Measurements from ENCODE around the gene STX12.
"Not testable (repeated sequence)": the region's sequence is repeated elsewhere in the genome, so short reads cannot be mapped to it uniquely, and the experiment has no call there.

Gene STX12

DNA sequence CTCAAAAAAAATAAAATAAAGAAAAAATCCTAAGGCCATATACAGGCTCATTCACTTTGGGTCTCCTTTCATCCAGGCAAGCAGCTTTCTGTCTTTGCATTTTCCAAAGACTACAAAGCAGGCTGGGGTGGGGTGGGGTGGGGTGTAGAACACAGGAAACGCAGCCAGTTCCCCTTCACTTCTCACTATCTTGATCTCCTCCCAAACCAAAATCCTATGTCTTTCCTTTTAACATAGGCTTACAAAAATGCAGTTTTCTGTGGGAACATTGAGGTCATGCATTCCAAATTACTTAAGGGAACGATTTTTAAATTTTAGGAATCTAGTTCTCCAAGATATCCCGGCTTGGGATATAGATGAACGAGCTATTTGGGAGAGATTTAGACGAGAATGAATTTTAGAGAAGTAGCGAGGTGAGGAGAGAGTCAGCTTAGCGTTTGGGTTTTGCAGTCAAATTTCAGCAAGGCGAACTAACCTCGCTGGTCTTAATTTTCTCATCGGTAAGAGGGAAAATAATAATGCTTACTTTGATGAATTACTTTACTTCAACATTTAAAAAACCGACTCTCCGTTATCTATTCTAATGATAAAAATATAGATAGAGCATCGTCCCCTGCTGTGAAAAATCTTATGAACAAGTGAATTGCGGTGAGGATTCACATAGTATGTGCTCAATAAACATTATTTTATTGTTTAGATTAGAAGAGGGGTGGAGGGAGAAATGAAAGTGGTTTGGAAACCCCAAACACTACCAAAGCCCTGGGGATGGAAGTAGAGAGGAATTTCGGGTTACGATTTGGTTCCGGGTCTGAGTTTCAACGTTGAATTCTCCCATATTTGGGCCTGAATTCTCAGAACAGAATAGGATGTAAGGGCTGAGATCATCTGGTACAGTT lies 735 bp upstream of the STX12 start:
- TF ChIP-seq CTBP1 (IDR thresholded peaks at IDR 0.05; ENCODE audit: borderline replicate concordance) (no peak), ZNF384 (IDR thresholded peaks at IDR 0.05) (no peak), NFRKB (IDR thresholded peaks at IDR 0.05) (no peak)
- TF ChIP-seq, protein P1, sequence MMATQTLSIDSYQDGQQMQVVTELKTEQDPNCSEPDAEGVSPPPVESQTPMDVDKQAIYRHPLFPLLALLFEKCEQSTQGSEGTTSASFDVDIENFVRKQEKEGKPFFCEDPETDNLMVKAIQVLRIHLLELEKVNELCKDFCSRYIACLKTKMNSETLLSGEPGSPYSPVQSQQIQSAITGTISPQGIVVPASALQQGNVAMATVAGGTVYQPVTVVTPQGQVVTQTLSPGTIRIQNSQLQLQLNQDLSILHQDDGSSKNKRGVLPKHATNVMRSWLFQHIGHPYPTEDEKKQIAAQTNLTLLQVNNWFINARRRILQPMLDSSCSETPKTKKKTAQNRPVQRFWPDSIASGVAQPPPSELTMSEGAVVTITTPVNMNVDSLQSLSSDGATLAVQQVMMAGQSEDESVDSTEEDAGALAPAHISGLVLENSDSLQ (IDR thresholded peaks at IDR 0.05), result no peak
- no peak for DNase-seq (ENCODE audit: extremely low spot score)

DNA sequence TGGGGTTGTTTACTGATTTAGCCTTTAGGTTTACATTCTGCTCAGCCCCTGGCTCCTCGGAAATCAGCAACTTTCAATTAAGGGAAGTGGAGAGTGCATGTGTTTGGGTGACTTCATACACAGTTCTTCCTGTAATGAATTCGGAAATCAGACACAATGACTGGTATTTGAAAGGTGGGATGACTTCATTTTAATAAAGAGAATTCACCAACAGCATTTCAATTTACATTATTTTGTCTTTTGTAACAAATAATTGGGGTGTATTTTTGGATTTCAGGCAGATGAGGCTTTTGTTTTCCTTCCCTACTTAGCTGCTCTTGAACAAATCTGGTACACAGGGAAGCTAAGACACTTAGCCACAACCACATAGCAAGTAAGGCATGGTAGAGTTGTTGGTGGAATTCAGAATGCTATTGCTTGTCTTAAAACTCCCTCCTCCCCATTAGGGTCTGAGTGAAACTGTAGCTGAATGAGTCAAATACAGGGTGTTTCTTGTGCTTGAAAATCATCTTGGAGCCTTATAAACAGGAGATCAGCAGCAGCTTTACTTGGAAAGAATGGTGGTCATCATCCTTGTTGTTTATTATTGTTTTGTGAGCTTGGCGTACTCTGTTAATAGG lies 917 bp downstream of the STX12 start:
- ChIA-PET CTCF (interaction anchor here (2.1 kb wide), 1 partner anchor 104 kb away, joined by 11 read pairs; no protein-coding TSS in a partner anchor), POLR2A (interaction anchor here (1.1 to 2.1 kb wide), 6 partner anchors 9 to 65 kb away, joined by 6 to 36 read pairs (median 15); partner anchors contain the start of genes FAM76A and PPP1R8)
- DNase-seq (ENCODE audit: extremely low spot score), result no peak
- TF ChIP-seq ARNT (IDR thresholded peaks at IDR 0.05) (no peak), TARDBP (IDR thresholded peaks at IDR 0.05) (no peak)

More for the DNA sequence above, 735 bp upstream of the STX12 start:
- CTCF ChIA-PET, result interaction anchor here (0.7 to 2.1 kb wide), 4 partner anchors 9 to 103 kb away, joined by 3 to 11 read pairs (median 4); no protein-coding TSS in a partner anchor
- POLR2A ChIA-PET, result interaction anchor here (0.6 to 2.1 kb wide), 25 partner anchors 9 to 476 kb away, joined by 3 to 36 read pairs (median 5); partner anchors contain the start of genes FAM76A, IFI6, PPP1R8 and XKR8

- TF ChIP-seq LEF1 (IDR thresholded peaks at IDR 0.05; ENCODE audit: borderline replicate concordance) (no peak), ELF4 (IDR thresholded peaks at IDR 0.05) (no peak), FOXK2 (IDR thresholded peaks at IDR 0.05) (no peak), SUZ12 (IDR thresholded peaks at IDR 0.05) (no peak), ZNF384 (IDR thresholded peaks at IDR 0.05) (no peak), FOXA1 (IDR thresholded peaks at IDR 0.05) (no peak), SP1 (IDR thresholded peaks at IDR 0.05) (no peak), CTBP1 (IDR thresholded peaks at IDR 0.05; ENCODE audit: borderline replicate concordance) (no peak), HDGF (IDR thresholded peaks at IDR 0.05; ENCODE audit: borderline replicate concordance) (no peak), NFRKB (IDR thresholded peaks at IDR 0.05) (no peak), FOXM1 (IDR thresholded peaks at IDR 0.05; ENCODE audit: borderline replicate concordance) (no peak), TARDBP (IDR thresholded peaks at IDR 0.05) (no peak), ARNT (IDR thresholded peaks at IDR 0.05) (no peak)
- TF ChIP-seq, protein P1 (IDR thresholded peaks at IDR 0.05), result no peak
- CTCF ChIA-PET, result interaction anchor here (2.1 kb wide), 1 partner anchor 105 kb away, joined by 11 read pairs; no protein-coding TSS in a partner anchor
- DNase-seq (ENCODE audit: extremely low spot score), result no peak
- POLR2A ChIA-PET, result interaction anchor here (1.7 to 2.1 kb wide), 2 partner anchors 49 to 56 kb away, joined by 4 to 23 read pairs; partner anchors contain the start of genes FAM76A and PPP1R8
These were observed 1.6 kb downstream of the STX12 start for GRCh38 chr1:27774654-27775053.

- DNase-seq (ENCODE audit: extremely low spot score); CTCF ChIA-PET: not testable (repeated sequence)
- POLR2A ChIA-PET, result interaction anchor here (1.7 kb wide), 1 partner anchor 50 kb away, joined by 4 read pairs; the partner anchor contains the start of gene FAM76A
These were observed 2.3 kb downstream of the STX12 start for GRCh38 chr1:27775336-27775735.

GRCh38 chr1:27776276-27776675 lies 3.3 kb downstream of the STX12 start:
- DNase-seq (ENCODE audit: extremely low spot score); CTCF ChIA-PET: not testable (repeated sequence)
- POLR2A ChIA-PET, result interaction anchor here (1.7 kb wide), 1 partner anchor 51 kb away, joined by 4 read pairs; the partner anchor contains the start of gene FAM76A

DNA sequence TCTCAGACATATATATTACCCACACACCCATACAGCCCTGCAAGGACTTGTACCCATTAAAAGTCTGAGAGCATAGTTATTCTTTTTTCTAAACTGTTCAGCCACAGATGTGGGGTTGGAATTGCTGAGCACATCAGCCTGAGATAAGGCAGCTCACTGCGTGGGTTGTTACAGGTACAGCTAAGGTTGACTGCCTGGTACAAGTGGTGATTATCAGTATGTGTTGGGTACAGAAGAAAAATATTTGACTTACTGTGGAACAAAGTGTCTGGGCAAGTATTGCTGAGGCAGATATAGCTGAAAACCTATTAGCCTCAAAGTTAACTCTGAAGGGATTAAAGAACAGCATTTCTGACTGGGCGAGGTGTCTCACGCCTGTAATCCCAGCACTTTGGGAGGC lies 5.0 kb downstream of the STX12 start:
- CTCF ChIA-PET, result interaction anchor here (0.6 kb wide), 1 partner anchor 47 kb away, joined by 4 read pairs; no protein-coding TSS in a partner anchor
- POLR2A ChIA-PET, result no interaction called here

DNA sequence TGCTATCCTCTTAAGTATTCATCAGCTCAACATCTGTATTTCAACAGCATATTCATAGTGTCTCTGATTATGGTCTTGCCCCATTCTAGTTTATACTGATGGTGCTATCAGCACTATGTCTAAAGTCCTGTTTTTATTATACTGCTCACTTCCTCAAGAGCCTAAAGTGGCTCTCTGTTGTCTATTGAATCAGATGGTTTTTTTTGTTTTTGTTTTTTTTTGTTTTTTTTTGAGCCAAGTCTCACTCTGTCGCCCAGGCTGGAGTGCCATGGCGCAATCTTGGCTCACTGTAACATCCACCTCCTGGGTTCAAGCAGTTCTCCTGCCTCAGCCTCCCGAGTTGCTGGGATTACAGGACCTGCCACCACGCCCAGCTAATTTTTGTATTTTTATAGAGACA lies 6.1 kb downstream of the STX12 start:
- DNase-seq (ENCODE audit: extremely low spot score), result no peak
- POLR2A ChIA-PET, result no interaction called here
- CTCF ChIA-PET, result interaction anchor here (0.6 kb wide), 1 partner anchor 387 kb away, joined by 3 read pairs; no protein-coding TSS in a partner anchor
- no peak for TF ChIP-seq TARDBP (IDR thresholded peaks at IDR 0.05)
- no peak for TF ChIP-seq CTBP1 (IDR thresholded peaks at IDR 0.05; ENCODE audit: borderline replicate concordance)
- no peak for TF ChIP-seq SUZ12 (IDR thresholded peaks at IDR 0.05)
- TF ChIP-seq, protein P1 (IDR thresholded peaks at IDR 0.05), result no peak
- no peak for TF ChIP-seq LEF1 (IDR thresholded peaks at IDR 0.05; ENCODE audit: borderline replicate concordance)
- no peak for TF ChIP-seq FOXA1 (IDR thresholded peaks at IDR 0.05)
- TF ChIP-seq L3MBTL2 (conservative IDR thresholded peaks at IDR 0.05), result no peak
- no peak for TF ChIP-seq ELF4 (IDR thresholded peaks at IDR 0.05)
- no peak for TF ChIP-seq HDGF (IDR thresholded peaks at IDR 0.05; ENCODE audit: borderline replicate concordance)
- TF ChIP-seq BHLHE40 (IDR thresholded peaks at IDR 0.05; ENCODE audit: borderline replicate concordance), result no peak

More for the DNA sequence above, 5.0 kb downstream of the STX12 start:
- no peak for DNase-seq (ENCODE audit: extremely low spot score)
- TF ChIP-seq HDGF (IDR thresholded peaks at IDR 0.05; ENCODE audit: borderline replicate concordance) (no peak), SP1 (IDR thresholded peaks at IDR 0.05) (no peak), BHLHE40 (IDR thresholded peaks at IDR 0.05; ENCODE audit: borderline replicate concordance) (no peak), ZNF384 (IDR thresholded peaks at IDR 0.05) (no peak), TARDBP (IDR thresholded peaks at IDR 0.05) (no peak), FOXA1 (IDR thresholded peaks at IDR 0.05) (no peak), ARNT (IDR thresholded peaks at IDR 0.05) (no peak), LEF1 (IDR thresholded peaks at IDR 0.05; ENCODE audit: borderline replicate concordance) (no peak), FOXK2 (IDR thresholded peaks at IDR 0.05) (no peak), L3MBTL2 (conservative IDR thresholded peaks at IDR 0.05) (no peak), CTBP1 (IDR thresholded peaks at IDR 0.05; ENCODE audit: borderline replicate concordance) (no peak), SUZ12 (IDR thresholded peaks at IDR 0.05) (no peak)
